ENCODE data around the gene PROSER3.

- TF ChIP-seq POLR2A (IDR thresholded peaks at IDR 0.05) (no peak), CTCF (IDR thresholded peaks at IDR 0.05) (no peak), POLR2AphosphoS5 (IDR thresholded peaks at IDR 0.05) (no peak)
These were observed 46.9 kb upstream of the PROSER3 start for GRCh38 chr19:35710784-35711723.
